GM23248 (cell line): ENCODE data around the gene SRSF3. TPM values are rescaled to one million over a fixed set of nuclear protein-coding genes. Genes with fewer than 3 reads are reported as not detected.

Experiments used
- DNase-seq: peaks from one replicate; pipeline ENCODE4 v3.0.0-alpha.2; 2015
- H2AFZ ChIP-seq: fragments of 200-600 bp; sonication (generic); 2 replicates; pipeline ENCODE4 v1.6.1; 2016; ENCODE audit warnings: antibody characterized with exemption
- H3F3A ChIP-seq: fragments of 200-600 bp; sonication (generic); 2 replicates; pipeline ENCODE4 v1.6.1; 2016; ENCODE audit warnings: mild to moderate bottlenecking, antibody characterized with exemption, mixed run types; ENCODE audit not compliant: insufficient read depth
- H3K27ac ChIP-seq: fragments of 200-600 bp; sonication (generic); 2 replicates; pipeline ENCODE4 v1.5.1; 2016; ENCODE audit warnings: mild to moderate bottlenecking
- H3K27me3 ChIP-seq: fragments of 200-600 bp; sonication (generic); replicated peaks from 2 replicates; pipeline ENCODE4 v1.6.1; 2016; ENCODE audit warnings: mild to moderate bottlenecking; ENCODE audit not compliant: insufficient read depth
- H3K36me3 ChIP-seq: fragments of 200-600 bp; sonication (generic); 2 replicates; pipeline ENCODE4 v1.6.1; 2016; ENCODE audit warnings: low read depth, mild to moderate bottlenecking
- H3K4me1 ChIP-seq: fragments of 200-600 bp; sonication (generic); 2 replicates; pipeline ENCODE4 v1.6.1; 2016; ENCODE audit warnings: mild to moderate bottlenecking; ENCODE audit not compliant: insufficient read depth
- H3K4me2 ChIP-seq: fragments of 200-600 bp; sonication (generic); one replicate; pipeline ENCODE4 v1.6.1; 2016; ENCODE audit warnings: mild to moderate bottlenecking; ENCODE audit not compliant: unreplicated experiment
- H3K4me3 ChIP-seq: fragments of 200-600 bp; sonication (generic); 2 replicates; pipeline ENCODE4 v1.5.1; 2016; ENCODE audit warnings: mild to moderate bottlenecking
- H3K79me2 ChIP-seq: fragments of 200-600 bp; sonication (generic); 2 replicates; pipeline ENCODE4 v1.6.1; 2016; ENCODE audit warnings: mild to moderate bottlenecking; ENCODE audit not compliant: insufficient read depth
- H3K9ac ChIP-seq: fragments of 200-600 bp; sonication (generic); 2 replicates; pipeline ENCODE4 v1.6.1; 2016; ENCODE audit warnings: mild to moderate bottlenecking
- H3K9me2 ChIP-seq: fragments of 200-600 bp; sonication (generic); 2 replicates; pipeline ENCODE4 v1.6.1; 2016; ENCODE audit warnings: mixed run types, mild to moderate bottlenecking, moderate library complexity; ENCODE audit not compliant: insufficient read depth
- H3K9me3 ChIP-seq: fragments of 200-600 bp; sonication (generic); one replicate; pipeline ENCODE4 v1.6.1; 2017; ENCODE audit warnings: low read depth
- H4K20me1 ChIP-seq: fragments of 200-600 bp; sonication (generic); 2 replicates; pipeline ENCODE4 v1.6.0; 2016; ENCODE audit not compliant: insufficient read depth
- EZH2 ChIP-seq: fragments of 200-600 bp; sonication (generic); IDR thresholded peaks from 2 replicates; pipeline ENCODE4 v1.6.1; 2018; ENCODE audit warnings: antibody characterized with exemption, mild to moderate bottlenecking; ENCODE audit not compliant: insufficient read depth, poor library complexity, severe bottlenecking
- EZH2phosphoT487 ChIP-seq: fragments of 200-600 bp; sonication (generic); IDR thresholded peaks from 2 replicates; pipeline ENCODE4 v1.6.1; 2018; ENCODE audit warnings: antibody characterized with exemption, moderate library complexity, mild to moderate bottlenecking, low read depth; ENCODE audit not compliant: insufficient read depth
- WGBS, 2 experiments: methylation state at CpG; one replicate each; pipeline ENCODE4 v1.1.6; 2015 to 2017; ENCODE audit warnings: low lambda C conversion rate in 2 of 2, low coverage in 1 of 2; ENCODE audit errors: missing lambda C conversion rate in 2 of 2; 5-methylcytosine and 5-hydroxymethylcytosine counted together
- in situ Hi-C: fragments of 300-500 bp; cut with MboI; formaldehyde crosslinking; loops from 2 replicates; pipeline ENCODE4 v1.15.0; 2020
- polyA plus RNA-seq: library from polyadenylated mRNA; unstranded; fragments of >200 nt; fragmentation: Nextera tagmentation; extraction: Ambion mirVana; gene quantifications from 2 replicates; pipeline ENCODE4 v1.2.1, GENCODE V29; 2016
- total RNA-seq: library from RNA; depleted of rRNA; stranded (reverse); fragments of >200 nt; shearing (Covaris generic); gene quantifications from 2 replicates; pipeline ENCODE4 v1.2.3, GENCODE V29; 2014

The SRSF3 gene
- total and polyA plus RNA-seq, 2 experiments from 2014 or later = 171 to 243 TPM

DNA sequence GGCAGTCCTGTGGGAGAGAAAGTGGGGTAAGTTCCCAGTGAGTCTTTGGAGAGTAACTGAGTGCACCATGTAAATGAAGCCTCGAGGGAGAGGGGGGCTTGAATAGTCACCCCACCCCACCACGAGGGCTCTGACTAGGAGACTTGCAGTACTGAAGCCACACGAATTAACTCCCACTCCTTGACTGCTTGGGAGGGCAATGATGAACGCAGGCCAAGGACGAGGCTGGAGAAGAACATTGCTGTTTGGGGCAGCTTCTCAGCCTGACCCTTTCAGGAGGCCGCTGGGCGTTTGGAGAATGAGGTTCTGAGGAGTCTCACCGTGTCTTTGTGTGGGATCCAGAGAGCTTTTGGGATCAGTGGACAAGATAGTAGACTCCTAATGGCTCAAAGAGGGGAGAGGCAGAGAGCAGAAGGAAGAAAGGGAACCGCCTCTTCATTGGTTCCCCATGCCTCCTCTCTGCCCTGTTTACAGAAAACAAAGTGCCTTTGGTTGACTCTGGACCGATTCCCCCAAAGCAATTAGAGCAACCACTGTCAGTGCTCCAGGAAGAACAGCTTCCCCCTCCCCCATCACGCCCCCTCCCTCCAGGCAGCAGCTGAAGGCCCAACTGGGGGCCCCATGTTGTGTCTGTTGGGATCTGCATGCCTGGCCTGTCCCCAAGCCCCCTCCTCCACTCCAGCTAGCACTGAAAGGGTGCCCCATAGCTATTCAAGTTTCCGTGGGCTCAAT lies 42.7 kb downstream of the SRSF3 start:
- Histone ChIP-seq H3K9me2 (no peaks in the 10 kb centered on the region), H3F3A (no peaks in the 10 kb centered on the region), H3K4me2 (no peak overlapping the region), H3K9ac (no peak overlapping the region), H3K36me3 (no peaks in the 10 kb centered on the region), H3K9me3 (no peaks in the 10 kb centered on the region), H4K20me1 (no peaks in the 10 kb centered on the region), H3K27ac (no peak overlapping the region), H3K4me1 (no peaks in the 10 kb centered on the region), H3K4me3 (no peak overlapping the region), H2AFZ (no peak overlapping the region), H3K79me2 (no peaks in the 10 kb centered on the region), H3K27me3 (no peaks in the 10 kb centered on the region)
- in situ Hi-C loops = no loop called here
- WGBS, 2 experiments = 75 to 79% methylated on average over 11 to 12 of the region's 12 CpGs
- DNase-seq = no peak
- no peak for TF ChIP-seq EZH2phosphoT487

DNA sequence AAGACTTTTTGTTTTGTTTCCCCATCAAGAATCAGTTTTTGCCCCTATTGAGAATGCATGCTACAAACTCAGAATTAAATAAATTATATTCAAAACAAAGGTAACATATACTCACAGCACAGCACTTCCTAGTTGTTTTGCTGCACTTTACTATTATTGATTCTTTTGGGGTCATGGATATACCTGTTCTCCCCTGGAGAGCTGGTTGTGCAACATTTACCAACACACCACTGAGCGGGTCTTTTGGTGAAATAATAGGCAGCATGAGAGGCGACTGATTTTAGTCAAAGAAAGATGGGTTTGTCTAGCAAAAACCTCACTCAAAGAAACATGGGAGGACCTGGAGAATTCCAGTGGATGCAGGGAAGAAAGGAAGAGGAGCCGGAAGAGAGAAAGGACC lies 44.4 kb downstream of the SRSF3 start:
- H3K79me2 ChIP-seq = no peaks in the 10 kb centered on the region
- H3K27ac ChIP-seq = no peak overlapping the region
- H4K20me1 ChIP-seq = no peaks in the 10 kb centered on the region
- H3K27me3 ChIP-seq = no peaks in the 10 kb centered on the region
- H3K9me3 ChIP-seq = no peaks in the 10 kb centered on the region
- H3K4me1 ChIP-seq = peaks cover 11% of the 10 kb centered on the region
- no peaks in the 10 kb centered on the region for H3K9me2 ChIP-seq
- no peak overlapping the region for H3K4me3 ChIP-seq
- DNase-seq = no peak
- 96% methylated on average over 3 of the region's 3 CpGs for WGBS, 2 experiments
- H3K9ac ChIP-seq = no peak overlapping the region
- no peak overlapping the region for H3K4me2 ChIP-seq
- H3K36me3 ChIP-seq = no peaks in the 10 kb centered on the region
- no peaks in the 10 kb centered on the region for H3F3A ChIP-seq
- in situ Hi-C loops = no loop called here
- TF ChIP-seq EZH2phosphoT487 (no peak), EZH2 (no peak)
- H2AFZ ChIP-seq = no peak overlapping the region

DNA sequence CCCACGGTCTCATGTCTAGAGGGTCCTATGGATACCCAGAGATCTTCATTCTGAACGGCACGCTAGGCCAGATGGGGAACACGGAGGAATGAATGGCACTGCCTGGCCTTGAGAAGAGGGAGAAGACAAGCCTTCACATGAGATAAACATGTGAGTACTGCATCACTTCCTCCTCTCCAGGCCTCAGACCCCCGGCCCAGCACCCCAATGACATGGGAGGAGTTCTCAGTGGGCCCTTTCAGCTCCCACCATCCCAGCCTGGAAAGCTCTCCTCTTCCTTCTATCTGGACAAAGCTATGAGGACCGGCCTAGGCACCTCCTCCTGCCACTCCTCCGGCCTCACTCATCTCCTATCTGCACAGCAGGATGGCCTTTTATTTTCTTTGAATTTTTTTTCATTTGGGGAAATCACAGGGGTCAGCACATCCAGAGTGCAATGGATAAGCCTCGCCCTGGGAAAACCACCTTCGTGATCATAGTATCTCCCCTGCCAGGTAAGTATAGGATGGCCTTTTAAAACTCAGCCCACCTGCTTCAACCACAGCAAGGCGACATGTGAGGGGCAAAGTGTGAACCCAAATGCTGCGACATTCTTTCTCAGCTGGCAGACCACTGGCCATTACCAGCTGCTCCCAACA lies 45.1 kb downstream of the SRSF3 start:
- H3K4me1 ChIP-seq = peaks cover 16% of the 10 kb centered on the region
- no peak for TF ChIP-seq EZH2
- no peak for TF ChIP-seq EZH2phosphoT487
- H3K27me3 ChIP-seq = no peaks in the 10 kb centered on the region
- no peak overlapping the region for H3K4me3 ChIP-seq
- H3K9me2 ChIP-seq = no peaks in the 10 kb centered on the region
- no peaks in the 10 kb centered on the region for H3K36me3 ChIP-seq
- H3K9me3 ChIP-seq = no peaks in the 10 kb centered on the region
- in situ Hi-C loops = no loop called here
- H3F3A ChIP-seq = peaks cover 1% of the 10 kb centered on the region; the same call in 1 of the 2 replicates
- no peak overlapping the region for H3K9ac ChIP-seq
- no peak for DNase-seq
- H3K4me2 ChIP-seq = no peak overlapping the region
- H2AFZ ChIP-seq = no peak overlapping the region
- H3K27ac ChIP-seq = no peak overlapping the region
- no peaks in the 10 kb centered on the region for H3K79me2 ChIP-seq
- 86 to 91% methylated on average over 11 of the region's 11 CpGs for WGBS, 2 experiments
- no peaks in the 10 kb centered on the region for H4K20me1 ChIP-seq

DNA sequence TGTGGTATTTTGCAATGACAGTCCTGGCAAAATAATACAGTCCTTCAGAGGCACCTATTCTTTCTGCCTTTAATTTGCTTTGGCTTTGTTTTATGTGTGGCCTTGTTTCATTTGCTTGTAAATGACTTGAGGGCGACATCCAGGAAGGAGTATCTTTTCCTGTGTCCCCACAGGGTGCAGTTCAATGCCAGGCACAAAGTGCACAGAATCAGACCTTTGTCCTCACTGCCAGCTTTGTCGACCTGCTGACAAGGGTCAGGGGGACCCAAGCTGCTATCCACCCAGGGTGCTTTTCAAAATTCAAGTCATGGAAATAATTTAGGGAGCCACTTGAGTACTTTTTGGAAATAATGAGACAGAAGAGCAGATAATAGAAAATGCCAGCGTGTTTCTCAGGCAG lies 47.4 kb downstream of the SRSF3 start:
- Histone ChIP-seq H3K79me2 (no peaks in the 10 kb centered on the region), H4K20me1 (no peaks in the 10 kb centered on the region), H3K9ac (no peak overlapping the region), H3K9me3 (no peaks in the 10 kb centered on the region), H3K36me3 (no peaks in the 10 kb centered on the region), H3K27ac (no peak overlapping the region), H3F3A (peaks cover 15% of the 10 kb centered on the region), H3K27me3 (no peaks in the 10 kb centered on the region), H3K9me2 (no peaks in the 10 kb centered on the region), H3K4me3 (no peak overlapping the region), H3K4me2 (no peak overlapping the region), H2AFZ (no peak overlapping the region), H3K4me1 (peaks cover 24% of the 10 kb centered on the region)
- 82 to 84% methylated on average over 3 of the region's 3 CpGs for WGBS, 2 experiments
- no peak for DNase-seq
- TF ChIP-seq EZH2 (no peak), EZH2phosphoT487 (no peak)
- in situ Hi-C loops = no loop called here
